Measurements from ENCODE around the gene PCDHB1. TPM values are rescaled to one million over a fixed set of nuclear protein-coding genes. Genes with fewer than 3 reads are reported as not detected.
"Not testable (repeated sequence)": the region's sequence is repeated elsewhere in the genome, so short reads cannot be mapped to it uniquely, and the experiment has no call there.

Gene PCDHB1
- total RNA-seq, 1 experiment from 2014 or later, result 0.07 TPM

GRCh38 chr5:141094481-141095262, 43.5 kb downstream of the PCDHB1 start, which contains the start of gene PCDHB2:
Gene PCDHB2, plus strand, starts transcription at chr5:141094615. Its CDS starts 176 bp downstream, at chr5:141094791.
- H3K4me3 ChIP-seq (ENCODE audit: low read length), result peak within 1 kb of the TSS; percentile 72
- H3K9me3 ChIP-seq (ENCODE audit: low read length), result no peaks in the 10 kb centered on the region
- peak; percentile 81 for DNase-seq
- no peaks in the 10 kb centered on the region for H3K27me3 ChIP-seq (ENCODE audit: low read length)
- peak within 1 kb of the TSS; percentile 90 for H2AFZ ChIP-seq (ENCODE audit: low read length)
- POLR2A ChIA-PET (ENCODE audit: unreplicated experiment), result interaction anchor here (0.6 kb wide), 3 partner anchors 52 to 416 kb away, joined by 3 to 6 read pairs (median 3); no protein-coding TSS in a partner anchor
- intact Hi-C loops (cut with micrococcal nuclease), result loop anchor here (2.0 to 5.0 kb wide), 3 partner anchors 93 to 466 kb away; partner anchors contain the start of genes PCDHB9 and PCDHGA5
- CTCF ChIA-PET, result interaction anchor here (0.6 to 1.5 kb wide), 7 partner anchors 55 to 469 kb away, joined by 3 to 6 read pairs (median 4); partner anchors contain the start of genes PCDHB9 and PCDHGA1
- H3K27ac ChIP-seq (ENCODE audit: low read length), result no peak within 1 kb of the TSS
- H3K4me2 ChIP-seq (ENCODE audit: low read length), result peak within 1 kb of the TSS; percentile 72
- H3F3A ChIP-seq (ENCODE audit: low read length, unreplicated experiment), result no peaks in the 10 kb centered on the region
- peak; percentile 97 for ATAC-seq
- no peaks in the 10 kb centered on the region for H4K20me1 ChIP-seq (ENCODE audit: low read length)
- H3K79me2 ChIP-seq (ENCODE audit: low read length), result 0 out of 2 replicates have a peak, but pooled peaks cover 8% of the 10 kb centered on the region
- peak within 1 kb of the TSS; percentile 70 for H3K9ac ChIP-seq (ENCODE audit: low read length)
- no peaks in the 10 kb centered on the region for H3K4me1 ChIP-seq (ENCODE audit: insufficient read depth, low read length)
- TF ChIP-seq CTCF (conservative IDR thresholded peaks at IDR 0.05; ENCODE audit: low read depth, low read length) (peak; percentile 73), EZH2 (IDR thresholded peaks at IDR 0.05; ENCODE audit: low read length, unreplicated experiment) (no peak), EZH2phosphoT487 (IDR thresholded peaks at IDR 0.05; ENCODE audit: borderline replicate concordance, low read length) (no peak)
- H3K36me3 ChIP-seq (ENCODE audit: low read depth, low read length), result peaks cover 3% of the 10 kb centered on the region; the same call in 1 of the 2 replicates
- H3K9me2 ChIP-seq (replicated peaks; ENCODE audit: low read length), result no peaks in the 10 kb centered on the region
- TSS peak; percentile 72 for BruUV-seq (replicated peaks)

GRCh38 chr5:141095263-141095641, 44.1 kb downstream of the PCDHB1 start:
- H3K9me2 ChIP-seq (replicated peaks; ENCODE audit: low read length), result no peaks in the 10 kb centered on the region
- no peak for DNase-seq
- H3F3A ChIP-seq (ENCODE audit: low read length, unreplicated experiment), result no peaks in the 10 kb centered on the region
- peak overlapping the region; percentile 90 for H2AFZ ChIP-seq (ENCODE audit: low read length)
- ChIA-PET CTCF (interaction anchor here (0.6 to 1.5 kb wide), 3 partner anchors 56 to 469 kb away, joined by 3 to 6 read pairs (median 4); partner anchors contain the start of gene PCDHGA1), POLR2A (ENCODE audit: unreplicated experiment) (interaction anchor here (0.6 kb wide), 2 partner anchors 53 to 225 kb away, joined by 3 to 6 read pairs; no protein-coding TSS in a partner anchor)
- 0 out of 2 replicates have a peak, but pooled peaks cover 4% of the 10 kb centered on the region for H3K9me3 ChIP-seq (ENCODE audit: low read length)
- intact Hi-C loops (cut with micrococcal nuclease), result loop anchor here (2.0 kb wide), 1 partner anchor 466 kb away; no protein-coding TSS in a partner anchor
- 0 out of 2 replicates have a peak, but pooled peaks have one; percentile 16 for ATAC-seq
- H3K4me3 ChIP-seq (ENCODE audit: low read length), result peak overlapping the region; percentile 72
- 0 out of 2 replicates have a peak, but pooled peaks cover 8% of the 10 kb centered on the region for H3K79me2 ChIP-seq (ENCODE audit: low read length)
- H3K36me3 ChIP-seq (ENCODE audit: low read depth, low read length), result peaks cover 3% of the 10 kb centered on the region; the same call in 1 of the 2 replicates
- BruUV-seq (replicated peaks), result no TSS peak
- no peaks in the 10 kb centered on the region for H3K4me1 ChIP-seq (ENCODE audit: insufficient read depth, low read length)
- no peak for TF ChIP-seq CTCF (conservative IDR thresholded peaks at IDR 0.05; ENCODE audit: low read depth, low read length)
- TF ChIP-seq EZH2 (IDR thresholded peaks at IDR 0.05; ENCODE audit: low read length, unreplicated experiment), result no peak
- TF ChIP-seq EZH2phosphoT487 (IDR thresholded peaks at IDR 0.05; ENCODE audit: borderline replicate concordance, low read length), result no peak
- peak overlapping the region; percentile 70 for H3K9ac ChIP-seq (ENCODE audit: low read length)
- no peaks in the 10 kb centered on the region for H4K20me1 ChIP-seq (ENCODE audit: low read length)
- no peak overlapping the region for H3K27ac ChIP-seq (ENCODE audit: low read length)
- H3K4me2 ChIP-seq (ENCODE audit: low read length), result peak overlapping the region; percentile 72
- H3K27me3 ChIP-seq (ENCODE audit: low read length), result no peaks in the 10 kb centered on the region

GRCh38 chr5:141096181-141096580, 45.0 kb downstream of the PCDHB1 start:
- H3F3A ChIP-seq (ENCODE audit: low read length, unreplicated experiment); H3K79me2 ChIP-seq (ENCODE audit: low read length); ATAC-seq; H4K20me1 ChIP-seq (ENCODE audit: low read length); BruUV-seq (replicated peaks); H3K4me3 ChIP-seq (ENCODE audit: low read length); DNase-seq; CTCF ChIA-PET; H3K9ac ChIP-seq (ENCODE audit: low read length); H3K4me2 ChIP-seq (ENCODE audit: low read length); H3K9me2 ChIP-seq (replicated peaks; ENCODE audit: low read length); H3K9me3 ChIP-seq (ENCODE audit: low read length); H3K27me3 ChIP-seq (ENCODE audit: low read length); H2AFZ ChIP-seq (ENCODE audit: low read length); H3K36me3 ChIP-seq (ENCODE audit: low read depth, low read length); H3K4me1 ChIP-seq (ENCODE audit: insufficient read depth, low read length); intact Hi-C loops (cut with micrococcal nuclease); POLR2A ChIA-PET (ENCODE audit: unreplicated experiment); H3K27ac ChIP-seq (ENCODE audit: low read length): not testable (repeated sequence)

- ATAC-seq; H3K4me1 ChIP-seq (ENCODE audit: insufficient read depth, low read length); H3K4me2 ChIP-seq (ENCODE audit: low read length); H4K20me1 ChIP-seq (ENCODE audit: low read length); H3K27me3 ChIP-seq (ENCODE audit: low read length); H3K9ac ChIP-seq (ENCODE audit: low read length); H3K27ac ChIP-seq (ENCODE audit: low read length); H3K36me3 ChIP-seq (ENCODE audit: low read depth, low read length); H2AFZ ChIP-seq (ENCODE audit: low read length); H3K9me3 ChIP-seq (ENCODE audit: low read length); H3K9me2 ChIP-seq (replicated peaks; ENCODE audit: low read length); H3K79me2 ChIP-seq (ENCODE audit: low read length); POLR2A ChIA-PET (ENCODE audit: unreplicated experiment); intact Hi-C loops (cut with micrococcal nuclease); H3F3A ChIP-seq (ENCODE audit: low read length, unreplicated experiment); BruUV-seq (replicated peaks); H3K4me3 ChIP-seq (ENCODE audit: low read length); CTCF ChIA-PET; DNase-seq: not testable (repeated sequence)
Measured at GRCh38 chr5:141096586-141096985, 45.4 kb downstream of the PCDHB1 start.
